Ishikawa (cell line): ENCODE measurements around the gene RBL1.

Experiments used
- CEBPB ChIP-seq: IDR thresholded peaks from 2 replicates; pipeline ENCODE4 v1.6.1; 2012
- CREB1 ChIP-seq: IDR thresholded peaks from 2 replicates; pipeline ENCODE4 v1.6.1; 2012; ENCODE audit warnings: low read depth
- NFIC ChIP-seq: IDR thresholded peaks from 2 replicates; pipeline ENCODE4 v1.6.1; 2012
- TAF1 ChIP-seq: IDR thresholded peaks from 2 replicates; pipeline ENCODE4 v1.6.1; 2012; ENCODE audit warnings: low read depth, mild to moderate bottlenecking
- TEAD4 ChIP-seq: IDR thresholded peaks from 2 replicates; pipeline ENCODE4 v1.6.1; 2012
- YY1 ChIP-seq: IDR thresholded peaks from 2 replicates; pipeline ENCODE4 v1.6.1; 2012; ENCODE audit warnings: low read depth
- ZBTB7A ChIP-seq: IDR thresholded peaks from 2 replicates; pipeline ENCODE4 v1.6.1; 2012; ENCODE audit warnings: low read depth
- TF ChIP-seq, protein P1 (sequence below): IDR thresholded peaks from 2 replicates; pipeline ENCODE4 v1.6.1; 2012
- TF ChIP-seq, protein P2 (sequence below): IDR thresholded peaks from 2 replicates; pipeline ENCODE4 v1.6.1; 2012

Gene RBL1

GRCh38 chr20:36950414-36951197, 145.2 kb downstream of the RBL1 start:
- TF ChIP-seq ZBTB7A (no peak), NFIC (no peak), YY1 (no peak), TAF1 (no peak), TEAD4 (no peak), CEBPB (no peak), CREB1 (no peak)
- TF ChIP-seq, protein P1, sequence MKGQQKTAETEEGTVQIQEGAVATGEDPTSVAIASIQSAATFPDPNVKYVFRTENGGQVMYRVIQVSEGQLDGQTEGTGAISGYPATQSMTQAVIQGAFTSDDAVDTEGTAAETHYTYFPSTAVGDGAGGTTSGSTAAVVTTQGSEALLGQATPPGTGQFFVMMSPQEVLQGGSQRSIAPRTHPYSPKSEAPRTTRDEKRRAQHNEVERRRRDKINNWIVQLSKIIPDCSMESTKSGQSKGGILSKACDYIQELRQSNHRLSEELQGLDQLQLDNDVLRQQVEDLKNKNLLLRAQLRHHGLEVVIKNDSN, result no peak
- TF ChIP-seq, protein P2, sequence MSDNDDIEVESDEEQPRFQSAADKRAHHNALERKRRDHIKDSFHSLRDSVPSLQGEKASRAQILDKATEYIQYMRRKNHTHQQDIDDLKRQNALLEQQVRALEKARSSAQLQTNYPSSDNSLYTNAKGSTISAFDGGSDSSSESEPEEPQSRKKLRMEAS, result no peak
